RPMI8226 (cell line): ENCODE measurements around the gene ARID2.

Experiments used
- DNase-seq: peaks from one replicate; pipeline ENCODE4 v3.0.0-alpha.2; 2015

Gene ARID2

DNA sequence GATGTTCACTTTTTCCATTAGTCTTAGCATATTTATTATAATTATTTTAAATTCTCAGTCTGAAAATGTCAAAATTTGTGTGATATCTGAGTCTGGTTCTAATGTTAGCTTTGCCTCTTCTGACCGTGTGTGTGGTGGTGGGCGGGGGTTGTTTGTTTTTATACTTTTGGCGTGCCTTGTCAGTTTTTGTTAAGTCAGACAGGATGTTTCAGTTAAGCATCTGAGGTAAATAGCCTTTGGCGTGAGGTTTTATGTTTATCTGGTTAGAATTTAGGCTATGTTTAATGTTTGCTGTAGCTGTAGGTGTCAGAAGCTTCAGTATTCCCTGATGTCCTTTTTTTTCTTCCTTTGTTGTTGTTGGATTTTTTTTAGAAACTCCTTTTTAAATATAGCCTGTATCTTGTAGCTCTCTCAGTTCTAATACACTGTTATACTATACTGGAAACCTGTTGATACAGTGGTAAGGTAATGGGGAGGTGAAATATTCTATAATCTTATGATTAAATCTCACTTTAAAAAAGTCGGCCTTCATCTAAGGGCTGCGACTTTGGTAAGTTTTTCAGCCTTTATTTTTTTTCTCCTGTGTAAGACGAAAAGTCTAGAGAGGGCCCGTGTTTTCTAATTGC, 149.2 kb downstream of the ARID2 start:
- no peak for DNase-seq

- DNase-seq, result no peak
Measured at GRCh38 chr12:45879363-45879895, 149.9 kb downstream of the ARID2 start.

GRCh38 chr12:45880533-45880932, 151.0 kb downstream of the ARID2 start:
- no peak for DNase-seq

DNA sequence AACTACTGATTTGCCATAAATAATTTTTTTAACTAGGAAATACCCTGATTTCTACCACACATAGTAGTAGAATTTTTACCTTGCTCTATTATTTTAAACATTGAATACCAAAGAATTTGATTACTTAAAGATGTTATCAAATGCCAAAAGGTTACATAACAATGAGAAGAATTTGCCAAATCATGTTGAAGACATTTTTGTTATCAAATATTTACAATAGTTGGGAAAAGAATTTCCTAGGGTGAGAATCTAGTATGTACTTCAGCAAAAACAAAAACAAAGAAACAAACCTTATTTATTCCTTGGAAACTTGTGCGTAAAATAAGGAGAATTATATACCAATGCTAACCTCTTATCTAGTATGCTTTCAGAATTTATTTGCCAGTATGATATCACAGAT, 153.7 kb downstream of the ARID2 start:
- no peak for DNase-seq

- DNase-seq, result no peak
Measured at GRCh38 chr12:45886685-45887084, 157.2 kb downstream of the ARID2 start.

- DNase-seq, result no peak
Measured at GRCh38 chr12:45887544-45887943, 158.0 kb downstream of the ARID2 start.

DNA sequence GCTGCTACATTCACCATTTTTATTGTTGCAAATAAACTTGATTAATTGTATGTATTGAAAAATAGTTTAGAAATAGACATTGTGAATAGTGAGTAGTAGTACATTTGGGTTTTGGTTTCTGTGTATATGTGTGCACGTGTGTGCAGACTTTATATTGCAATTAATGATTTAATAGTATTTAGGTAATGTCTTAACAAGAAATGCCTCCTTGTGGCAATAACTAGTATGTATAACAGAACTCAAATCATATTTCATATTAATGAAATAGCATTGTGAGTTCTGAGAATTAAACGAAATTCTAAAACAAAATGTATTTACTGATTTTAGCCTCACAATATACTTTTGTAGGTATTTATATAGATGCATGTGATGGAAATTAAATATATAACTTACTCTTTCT, 160.8 kb downstream of the ARID2 start:
- no peak for DNase-seq

- DNase-seq, result no peak
Measured at GRCh38 chr12:45893240-45893639, 163.7 kb downstream of the ARID2 start.

- no peak for DNase-seq
Measured at GRCh38 chr12:45895961-45896360, 166.5 kb downstream of the ARID2 start.

DNA sequence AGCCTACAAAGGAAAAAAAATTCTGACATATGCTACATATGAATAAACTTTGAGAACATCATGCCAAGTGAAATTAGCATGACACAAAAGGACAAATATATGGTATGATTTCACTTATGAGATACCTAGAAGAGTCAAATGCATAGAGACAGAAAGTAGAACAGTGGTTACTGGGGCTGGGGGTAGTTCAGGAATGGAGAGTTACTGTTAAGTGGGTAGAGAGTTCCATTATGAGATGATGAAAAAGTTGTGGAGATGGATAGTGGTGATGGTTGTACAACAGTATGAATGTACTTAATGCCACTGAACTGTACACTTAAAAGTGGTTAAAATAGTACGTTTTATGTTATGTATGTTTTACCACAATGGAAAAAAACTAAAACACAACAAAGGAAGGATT, 168.6 kb downstream of the ARID2 start:
- no peak for DNase-seq

DNA sequence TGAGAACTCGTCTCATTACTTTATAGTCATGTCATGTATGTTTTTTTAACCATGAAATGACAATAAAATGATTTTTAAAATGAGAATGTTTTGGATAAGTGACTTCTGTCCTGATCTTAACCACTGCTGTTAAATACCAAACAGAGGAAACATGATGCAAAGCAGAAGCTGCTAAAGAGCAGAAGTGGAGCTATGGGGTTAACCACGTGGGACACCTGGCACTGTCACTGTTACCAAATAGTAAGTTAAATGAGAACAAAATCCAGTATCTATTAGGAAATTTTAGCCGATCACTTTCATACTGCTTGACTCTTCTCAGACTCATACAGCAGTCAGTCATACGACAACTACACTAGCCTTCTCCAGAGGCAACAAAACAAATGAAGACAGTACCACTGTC, 178.4 kb downstream of the ARID2 start:
- DNase-seq, result no peak

DNA sequence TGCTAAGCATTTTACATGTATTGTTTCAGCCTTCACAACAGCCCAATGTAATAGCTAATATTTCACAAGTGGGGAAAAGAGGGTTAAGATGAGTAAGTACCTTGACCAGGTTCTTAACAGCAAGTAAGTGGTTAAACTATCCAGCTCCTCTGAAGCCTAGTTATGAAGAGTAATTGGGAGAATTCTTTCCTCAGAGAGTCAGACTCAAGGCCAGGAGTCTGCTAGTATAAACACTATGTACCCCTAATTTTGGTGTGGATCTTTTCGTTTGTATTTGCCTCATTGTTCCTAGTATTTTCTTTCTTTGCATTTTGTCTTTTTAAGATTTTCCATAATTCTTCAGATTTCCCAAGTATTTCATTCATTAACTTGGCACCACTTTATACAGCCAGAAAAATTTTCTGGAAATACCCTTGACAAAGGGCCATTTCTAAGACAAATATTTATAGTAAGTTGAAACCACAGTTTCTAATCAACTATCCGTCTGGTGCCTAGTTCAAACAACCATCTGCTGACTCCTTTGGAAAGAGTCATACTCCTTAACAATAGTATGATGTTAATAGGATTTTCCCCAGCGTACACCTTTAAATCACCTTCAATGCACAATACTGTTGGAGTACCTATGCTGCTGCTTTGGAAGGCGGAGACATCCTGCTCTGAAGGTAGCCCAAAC, 179.7 kb downstream of the ARID2 start:
- DNase-seq, result no peak

GRCh38 chr12:45912774-45913173, 183.3 kb downstream of the ARID2 start:
- no peak for DNase-seq

DNA sequence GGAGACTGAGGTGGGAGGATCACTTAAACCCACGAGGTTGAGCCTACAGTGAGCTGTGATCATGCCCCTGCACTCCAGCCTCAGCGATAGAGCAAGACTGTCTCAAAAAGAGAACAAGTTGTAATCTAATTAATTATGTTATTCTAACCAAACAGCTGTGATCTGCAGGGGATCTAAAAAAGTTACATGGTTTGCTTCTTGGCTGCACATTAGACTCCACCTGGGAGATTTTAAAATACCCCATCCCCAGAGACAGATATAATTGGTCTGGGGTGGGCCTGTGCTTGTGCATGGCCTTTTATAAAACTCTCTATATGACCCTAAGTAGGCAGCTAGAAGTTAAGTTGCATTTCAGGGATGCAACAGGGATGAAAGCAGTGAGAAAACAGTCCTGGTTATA, 184.1 kb downstream of the ARID2 start:
- no peak for DNase-seq

- peak; percentile 9 for DNase-seq
Measured at GRCh38 chr12:45914090-45914489, 184.6 kb downstream of the ARID2 start.

- DNase-seq, result no peak
Measured at GRCh38 chr12:45915405-45915804, 185.9 kb downstream of the ARID2 start.

GRCh38 chr12:45918818-45919217, 189.3 kb downstream of the ARID2 start:
- DNase-seq, result no peak

DNA sequence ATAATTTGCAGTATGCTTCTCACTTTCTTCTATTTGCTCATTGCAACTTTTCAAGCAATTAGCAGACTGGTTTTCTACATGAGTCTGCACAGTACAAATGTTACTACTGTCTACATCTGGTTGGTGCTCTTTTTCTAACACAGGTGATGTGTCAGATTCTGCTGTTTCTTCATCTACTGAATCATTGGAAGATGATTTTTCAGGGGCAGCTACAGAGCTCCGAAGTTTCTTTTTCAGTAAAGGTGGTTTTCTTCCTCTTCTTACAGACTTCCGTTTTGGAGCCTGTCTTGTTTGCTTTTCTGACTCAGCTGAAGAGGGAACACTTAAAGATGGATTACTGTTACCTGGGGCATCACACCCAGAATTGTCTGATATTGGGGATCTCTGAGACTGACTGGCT, 198.8 kb downstream of the ARID2 start:
- DNase-seq, result no peak

GRCh38 chr12:45930369-45930768, 200.9 kb downstream of the ARID2 start:
- no peak for DNase-seq

GRCh38 chr12:45933504-45933903, 204.0 kb downstream of the ARID2 start:
- DNase-seq, result peak; percentile 17

- no peak for DNase-seq
Measured at GRCh38 chr12:45934956-45935355, 205.4 kb downstream of the ARID2 start.

DNA sequence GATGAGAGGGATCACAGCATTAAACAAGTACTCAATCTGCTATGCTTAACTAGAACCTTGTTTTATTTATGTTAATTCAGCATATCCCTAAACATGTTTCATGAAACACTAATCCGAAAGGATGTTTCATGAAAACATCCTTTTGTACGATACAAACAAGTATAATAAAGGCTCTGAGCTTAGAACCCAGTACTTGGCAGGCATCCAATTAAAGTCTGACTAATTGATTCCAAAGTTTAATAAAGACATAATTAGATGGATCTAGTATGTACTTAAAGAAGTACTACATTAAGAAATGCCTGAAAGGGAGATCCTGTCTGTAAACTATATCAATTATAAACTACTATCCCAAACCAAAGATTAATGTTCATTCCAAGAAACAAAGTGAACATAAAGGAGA, 209.1 kb downstream of the ARID2 start:
- DNase-seq, result no peak

GRCh38 chr12:45939759-45940158, 210.3 kb downstream of the ARID2 start:
- DNase-seq, result no peak

DNA sequence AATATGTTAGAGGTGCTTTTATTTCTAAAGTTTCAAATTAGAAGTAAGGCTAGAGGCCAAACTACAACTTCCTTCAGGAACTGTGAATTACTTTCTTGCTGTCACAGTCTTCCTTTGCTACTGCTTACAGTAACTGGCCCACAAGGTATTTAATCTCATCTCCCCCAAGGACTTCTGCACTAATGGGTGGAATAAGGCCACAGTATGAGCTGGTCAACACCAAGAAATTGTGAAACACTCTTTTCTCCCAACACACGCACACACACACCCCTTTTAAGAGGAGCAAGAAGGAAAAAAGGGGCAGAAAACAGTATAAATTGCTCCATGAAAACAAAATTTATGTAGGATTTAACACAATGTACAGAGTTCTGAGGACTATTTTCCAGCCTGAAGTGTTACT, 215.3 kb downstream of the ARID2 start:
- no peak for DNase-seq

GRCh38 chr12:45946435-45946834, 216.9 kb downstream of the ARID2 start:
- no peak for DNase-seq
